HCT116 (cell line): ENCODE data around the gene CPNE2. TPM values are rescaled to one million over a fixed set of nuclear protein-coding genes. Genes with fewer than 3 reads are reported as not detected.

Experiments
- ATAC-seq: fragments of 200-7000 bp; cut with Tn5 transposase; 2 replicates; pipeline ENCODE4 v1.9.1; 2020; ENCODE audit warnings: mild to moderate bottlenecking, moderate library complexity
- BruUV-seq: library from RNA; stranded (reverse); fragments of 400-500 nt; replicated peaks from 2 replicates; lab custom pipeline; 2021; lab: Mats Ljungman, UMichigan
- CTCF ChIA-PET: fragments of 300-600 bp; sonication (Branson Sonifier 250); formaldehyde crosslinking; loops from one replicate; lab custom pipeline; 2021; ENCODE audit warnings: antibody characterized with exemption; lab: Charles Lee
- POLR2A ChIA-PET: fragments of 300-600, 350-600 bp; sonication (Branson Sonifier 250); formaldehyde crosslinking; loops from one replicate; lab custom pipeline; 2021; ENCODE audit warnings: antibody characterized with exemption; lab: Charles Lee
- RAD21 ChIA-PET, 2 experiments: fragments of 300-600 bp; sonication (Branson Sonifier 250); formaldehyde crosslinking; loops; one replicate each; lab custom pipeline; 2023; ENCODE audit warnings: low total read pairs in 2 of 2; ENCODE audit not compliant: uncharacterized antibody in 2 of 2, unreplicated experiment in 2 of 2, low non-redundant PET in 1 of 2; lab: Charles Lee
- DNase-seq: peaks from one replicate; pipeline ENCODE4 v3.0.0-alpha.2; 2010; ENCODE audit warnings: low read depth, low spot score
- H2AFZ ChIP-seq: fragments of 200-600 bp; shearing (Covaris generic), sonication (generic); 2 replicates; pipeline ENCODE4 v1.6.1; 2017; ENCODE audit warnings: low read depth, mixed run types, mixed read lengths, antibody characterized with exemption, low read length; ENCODE audit not compliant: poor library complexity, severe bottlenecking
- H3K27ac ChIP-seq: 2 replicates; pipeline ENCODE4 v1.5.1; 2012; ENCODE audit warnings: low read depth, low read length
- H3K27me3 ChIP-seq: fragments of 200-600 bp; sonication (generic); 2 replicates; pipeline ENCODE4 v1.6.1; 2016; ENCODE audit warnings: mixed run types, low read length, mixed read lengths; ENCODE audit not compliant: insufficient read depth
- H3K36me3 ChIP-seq, 2 experiments: fragments of 200-500 bp in 1 of 2; fragments of 200-600 bp in 1 of 2; sonication (Bioruptor generic) in 1 of 2; sonication (generic) in 1 of 2; 2 replicates each; pipeline versions ENCODE4 v1.5.1 to v1.6.1; 2014 to 2016; ENCODE audit warnings: low read length in 2 of 2, inconsistent platforms in 1 of 2, mixed read lengths in 1 of 2, mixed run types in 1 of 2; ENCODE audit not compliant: insufficient read depth in 2 of 2, control insufficient read depth in 1 of 2
- H3K4me1 ChIP-seq, 2 experiments: fragments of 200-600 bp in 1 of 2; sonication (generic) in 1 of 2; 2 replicates each; pipeline versions ENCODE4 v1.5.1 to v1.6.1; 2012 to 2017; ENCODE audit warnings: low read length in 2 of 2, inconsistent platforms in 1 of 2, mild to moderate bottlenecking in 1 of 2, mixed read lengths in 1 of 2, mixed run types in 1 of 2, moderate library complexity in 1 of 2; ENCODE audit not compliant: insufficient read depth in 2 of 2, control insufficient read depth in 1 of 2
- H3K4me2 ChIP-seq: fragments of 200-600 bp; sonication (generic); 2 replicates; pipeline ENCODE4 v1.6.1; 2017; ENCODE audit warnings: mixed run types, low read length, mixed read lengths
- H3K4me3 ChIP-seq, 2 experiments: fragments of 200-600 bp in 1 of 2; sonication (generic) in 1 of 2; replicated peaks in 1 of 2; 2 replicates each; pipeline ENCODE4 v1.5.1; 2011 to 2016; ENCODE audit warnings: low read length in 2 of 2, control low read depth in 1 of 2, low read depth in 1 of 2, mild to moderate bottlenecking in 1 of 2, mixed read lengths in 1 of 2, mixed run types in 1 of 2
- H3K79me2 ChIP-seq: fragments of 200-600 bp; sonication (generic); 2 replicates; pipeline ENCODE4 v1.6.1; 2017; ENCODE audit warnings: mild to moderate bottlenecking, mixed run types, low read length, moderate library complexity, mixed read lengths; ENCODE audit not compliant: insufficient read depth
- H3K9ac ChIP-seq: fragments of 200-600 bp; sonication (generic); 2 replicates; pipeline ENCODE4 v1.6.1; 2016; ENCODE audit warnings: low read length, mixed read lengths
- H3K9me2 ChIP-seq: fragments of 200-600 bp; sonication (generic), shearing (Covaris generic); 2 replicates; pipeline ENCODE4 v1.6.1; 2017; ENCODE audit warnings: mixed run types, mild to moderate bottlenecking, moderate library complexity; ENCODE audit not compliant: insufficient read depth
- H3K9me3 ChIP-seq, 2 experiments: fragments of 200-500 bp in 1 of 2; fragments of 200-600 bp in 1 of 2; sonication (Bioruptor generic) in 1 of 2; sonication (generic) in 1 of 2; 2 replicates each; pipeline ENCODE4 v1.6.1; 2014 to 2017; ENCODE audit warnings: low read length in 2 of 2, mixed read lengths in 2 of 2, inconsistent platforms in 1 of 2, low read depth in 1 of 2, mild to moderate bottlenecking in 1 of 2, mixed run types in 1 of 2, moderate library complexity in 1 of 2; ENCODE audit not compliant: control insufficient read depth in 1 of 2, insufficient read depth in 1 of 2
- H4K20me1 ChIP-seq: fragments of 200-600 bp; sonication (generic), shearing (Covaris generic); 2 replicates; pipeline ENCODE4 v1.6.1; 2017; ENCODE audit warnings: mixed run types, mild to moderate bottlenecking, moderate library complexity; ENCODE audit not compliant: insufficient read depth
- CBX3 ChIP-seq: IDR thresholded peaks from 2 replicates; pipeline ENCODE4 v1.6.1; 2012; ENCODE audit warnings: low read depth
- EZH2phosphoT487 ChIP-seq: fragments of 200-600 bp; IDR thresholded peaks from 2 replicates; pipeline ENCODE4 v1.6.1; 2018; ENCODE audit warnings: antibody characterized with exemption, borderline replicate concordance
- FOSL1 ChIP-seq: IDR thresholded peaks from 2 replicates; pipeline ENCODE4 v1.6.1; 2012; ENCODE audit warnings: low read depth
- JUND ChIP-seq: IDR thresholded peaks from 2 replicates; pipeline ENCODE4 v1.6.1; 2012
- POLR2A ChIP-seq: IDR thresholded peaks from 2 replicates; pipeline ENCODE4 v1.7.0; 2011; ENCODE audit warnings: borderline replicate concordance; ENCODE audit not compliant: insufficient read depth, insufficient read length; ENCODE audit errors: extremely low read depth
- POLR2AphosphoS5 ChIP-seq: IDR thresholded peaks from 2 replicates; pipeline ENCODE4 v1.6.1; 2011; ENCODE audit warnings: mild to moderate bottlenecking, low read depth, low read length, moderate library complexity
- RAD21 ChIP-seq: IDR thresholded peaks from 2 replicates; pipeline ENCODE4 v1.6.1; 2012; ENCODE audit warnings: low read depth, mild to moderate bottlenecking
- TCF7L2 ChIP-seq: IDR thresholded peaks from 2 replicates; pipeline ENCODE4 v1.7.0; 2011; ENCODE audit warnings: borderline replicate concordance, inconsistent platforms; ENCODE audit not compliant: insufficient read depth, insufficient read length; ENCODE audit errors: extremely low read depth
- YY1 ChIP-seq: IDR thresholded peaks from 2 replicates; pipeline ENCODE4 v1.6.1; 2011; ENCODE audit warnings: low read length, low read depth, moderate library complexity, mild to moderate bottlenecking; ENCODE audit not compliant: insufficient replicate concordance; ENCODE audit errors: extremely low read depth
- ZNF274 ChIP-seq: fragments of 200-500 bp; sonication (Bioruptor generic); IDR thresholded peaks from 2 replicates; pipeline ENCODE4 v1.6.1; 2014; ENCODE audit warnings: mild to moderate bottlenecking, low read depth, low read length, inconsistent platforms
- intact Hi-C: fragments of 100-400 bp; cut with micrococcal nuclease; formaldehyde crosslinking; loops from 2 replicates; pipeline ENCODE4 v1.10.0; 2022
- total RNA-seq: library from RNA; stranded (reverse); gene quantifications from one replicate; pipeline ENCODE4 v1.2.1, GENCODE V29; 2021; ENCODE audit not compliant: unreplicated experiment
- TF ChIP-seq, protein P1 (sequence below): IDR thresholded peaks from 2 replicates; pipeline ENCODE4 v1.6.1; 2012
- TF ChIP-seq, protein P2 (sequence below), 3 experiments: fragments of 200-600 bp in 1 of 3; sonication (generic) in 1 of 3; IDR thresholded peaks in 2 of 3; conservative IDR thresholded peaks in 1 of 3; 2 replicates each; pipeline ENCODE4 v1.5.1; 2012 to 2017; ENCODE audit warnings: low read depth in 2 of 3, low read length in 2 of 3, antibody characterized with exemption in 1 of 3, borderline replicate concordance in 1 of 3, control low read depth in 1 of 3, mild to moderate bottlenecking in 1 of 3, mixed read lengths in 1 of 3, mixed run types in 1 of 3, moderate library complexity in 1 of 3; ENCODE audit not compliant: insufficient read depth in 1 of 3

The CPNE2 gene
- total RNA-seq, 1 experiment from 2014 or later: 31.2 TPM

DNA sequence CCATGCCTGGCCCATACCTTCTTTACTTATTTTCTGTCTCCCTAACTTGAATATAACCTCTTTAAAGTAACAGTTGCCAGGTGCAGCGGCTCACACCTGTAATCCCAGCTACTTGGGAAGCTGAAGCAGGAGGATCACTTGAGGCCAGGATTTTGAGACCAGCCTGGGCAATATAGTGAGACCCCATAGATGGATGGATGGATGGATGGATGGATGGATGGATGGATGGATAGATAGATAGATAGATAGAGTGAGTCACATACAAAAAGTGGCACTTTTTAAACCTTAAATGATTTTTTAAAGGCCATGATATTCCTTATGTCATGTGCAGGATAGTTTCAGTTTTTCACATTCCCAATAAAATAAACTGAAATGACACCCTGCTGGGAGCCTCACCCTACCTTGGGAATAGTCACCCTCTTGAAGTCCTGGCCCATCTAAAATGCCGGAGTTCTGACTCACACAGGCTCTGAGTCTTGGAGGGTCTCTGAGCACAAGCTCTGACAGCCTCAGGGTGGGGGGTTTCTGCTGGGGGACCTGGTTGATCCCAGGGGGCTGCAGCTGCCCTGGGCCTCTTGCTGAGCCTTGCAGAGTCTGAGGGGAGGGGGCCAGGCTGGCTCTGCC, 26.2 kb downstream of the CPNE2 start:
- BruUV-seq: no TSS peak
- 0 out of 4 replicates have a peak, but pooled peaks cover 0 to 3% of the 10 kb centered on the region in 2 experiments for H3K36me3 ChIP-seq
- H2AFZ ChIP-seq: no peak overlapping the region
- no peaks in the 10 kb centered on the region for H4K20me1 ChIP-seq
- intact Hi-C loops: no loop called here
- no peaks in the 10 kb centered on the region for H3K9me2 ChIP-seq
- H3K79me2 ChIP-seq: no peaks in the 10 kb centered on the region
- RAD21 ChIA-PET: interaction anchor here in 1 of 2 experiments (0.7 kb wide), 1 partner anchor 10 kb away, joined by 3 read pairs; no protein-coding TSS in a partner anchor
- no peaks in the 10 kb centered on the region for H3K9me3 ChIP-seq
- TF ChIP-seq YY1 (no peak), POLR2AphosphoS5 (no peak), CBX3 (no peak), ZNF274 (no peak), POLR2A (no peak), RAD21 (no peak), JUND (no peak), EZH2phosphoT487 (no peak), TCF7L2 (no peak), FOSL1 (no peak)
- TF ChIP-seq, protein P1, sequence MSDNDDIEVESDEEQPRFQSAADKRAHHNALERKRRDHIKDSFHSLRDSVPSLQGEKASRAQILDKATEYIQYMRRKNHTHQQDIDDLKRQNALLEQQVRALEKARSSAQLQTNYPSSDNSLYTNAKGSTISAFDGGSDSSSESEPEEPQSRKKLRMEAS: no peak
- TF ChIP-seq, protein P2, sequence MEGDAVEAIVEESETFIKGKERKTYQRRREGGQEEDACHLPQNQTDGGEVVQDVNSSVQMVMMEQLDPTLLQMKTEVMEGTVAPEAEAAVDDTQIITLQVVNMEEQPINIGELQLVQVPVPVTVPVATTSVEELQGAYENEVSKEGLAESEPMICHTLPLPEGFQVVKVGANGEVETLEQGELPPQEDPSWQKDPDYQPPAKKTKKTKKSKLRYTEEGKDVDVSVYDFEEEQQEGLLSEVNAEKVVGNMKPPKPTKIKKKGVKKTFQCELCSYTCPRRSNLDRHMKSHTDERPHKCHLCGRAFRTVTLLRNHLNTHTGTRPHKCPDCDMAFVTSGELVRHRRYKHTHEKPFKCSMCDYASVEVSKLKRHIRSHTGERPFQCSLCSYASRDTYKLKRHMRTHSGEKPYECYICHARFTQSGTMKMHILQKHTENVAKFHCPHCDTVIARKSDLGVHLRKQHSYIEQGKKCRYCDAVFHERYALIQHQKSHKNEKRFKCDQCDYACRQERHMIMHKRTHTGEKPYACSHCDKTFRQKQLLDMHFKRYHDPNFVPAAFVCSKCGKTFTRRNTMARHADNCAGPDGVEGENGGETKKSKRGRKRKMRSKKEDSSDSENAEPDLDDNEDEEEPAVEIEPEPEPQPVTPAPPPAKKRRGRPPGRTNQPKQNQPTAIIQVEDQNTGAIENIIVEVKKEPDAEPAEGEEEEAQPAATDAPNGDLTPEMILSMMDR (IDR thresholded peaks at IDR 0.05 in 2 of 3, conservative IDR thresholded peaks at IDR 0.05 in 1 of 3; ENCODE audit: borderline replicate concordance in 1 of 3, insufficient read depth in 1 of 3, low read depth in 2 of 3, low read length in 2 of 3): no peak
- H3K4me3 ChIP-seq: no peak overlapping the region
- H3K27ac ChIP-seq: no peak overlapping the region
- POLR2A ChIA-PET: no interaction called here
- no peak for DNase-seq
- CTCF ChIA-PET: no interaction called here
- H3K9ac ChIP-seq: no peak overlapping the region
- no peak for ATAC-seq
- H3K4me2 ChIP-seq: no peak overlapping the region
- H3K27me3 ChIP-seq: no peaks in the 10 kb centered on the region
- H3K4me1 ChIP-seq: peaks cover 2 to 11% of the 10 kb centered on the region in 2 experiments; a peak in 2 of 4 replicates
